Glomerular visceral epithelial cell (primary cell): Measurements from ENCODE around the gene FAM181B.

Experiments used
- DNase-seq: peaks from one replicate; pipeline ENCODE4 v3.0.0-alpha.2; 2016; ENCODE audit errors: extremely low spot score

Gene FAM181B, protein sequence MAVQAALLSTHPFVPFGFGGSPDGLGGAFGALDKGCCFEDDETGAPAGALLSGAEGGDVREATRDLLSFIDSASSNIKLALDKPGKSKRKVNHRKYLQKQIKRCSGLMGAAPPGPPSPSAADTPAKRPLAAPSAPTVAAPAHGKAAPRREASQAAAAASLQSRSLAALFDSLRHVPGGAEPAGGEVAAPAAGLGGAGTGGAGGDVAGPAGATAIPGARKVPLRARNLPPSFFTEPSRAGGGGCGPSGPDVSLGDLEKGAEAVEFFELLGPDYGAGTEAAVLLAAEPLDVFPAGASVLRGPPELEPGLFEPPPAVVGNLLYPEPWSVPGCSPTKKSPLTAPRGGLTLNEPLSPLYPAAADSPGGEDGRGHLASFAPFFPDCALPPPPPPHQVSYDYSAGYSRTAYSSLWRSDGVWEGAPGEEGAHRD

DNA sequence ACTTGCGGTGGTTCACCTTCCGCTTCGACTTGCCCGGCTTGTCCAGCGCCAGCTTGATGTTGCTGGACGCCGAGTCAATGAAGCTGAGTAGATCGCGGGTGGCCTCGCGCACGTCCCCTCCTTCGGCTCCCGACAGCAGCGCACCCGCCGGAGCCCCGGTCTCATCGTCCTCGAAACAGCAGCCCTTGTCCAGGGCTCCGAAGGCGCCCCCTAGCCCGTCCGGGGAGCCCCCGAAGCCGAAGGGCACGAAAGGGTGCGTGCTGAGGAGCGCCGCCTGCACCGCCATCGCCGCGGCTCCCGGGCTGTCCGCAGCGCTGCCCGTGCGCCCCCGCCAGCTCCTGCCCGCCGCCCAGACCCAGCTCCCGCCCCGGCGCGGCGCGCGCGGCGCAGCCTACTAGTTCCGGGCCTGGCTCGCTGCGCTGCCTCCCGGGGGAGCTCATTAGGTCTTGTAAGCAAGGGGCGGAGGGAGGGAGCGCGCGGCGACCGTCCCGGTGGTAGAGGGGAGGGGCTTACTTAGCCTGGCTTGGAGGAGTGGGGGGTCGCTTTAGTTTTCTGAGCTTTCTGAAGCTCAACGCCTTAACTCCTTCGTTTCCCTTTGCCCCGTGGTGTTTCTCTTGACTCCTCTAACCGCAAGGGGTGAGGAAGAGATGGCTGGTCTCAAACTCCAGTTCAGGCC lies at the start of gene FAM181B:
TSS of gene FAM181B (minus strand) at position 421 of the 676 bp plus-strand sequence. CDS start at position 286, 135 bp downstream.
- DNase-seq: no peak

DNA sequence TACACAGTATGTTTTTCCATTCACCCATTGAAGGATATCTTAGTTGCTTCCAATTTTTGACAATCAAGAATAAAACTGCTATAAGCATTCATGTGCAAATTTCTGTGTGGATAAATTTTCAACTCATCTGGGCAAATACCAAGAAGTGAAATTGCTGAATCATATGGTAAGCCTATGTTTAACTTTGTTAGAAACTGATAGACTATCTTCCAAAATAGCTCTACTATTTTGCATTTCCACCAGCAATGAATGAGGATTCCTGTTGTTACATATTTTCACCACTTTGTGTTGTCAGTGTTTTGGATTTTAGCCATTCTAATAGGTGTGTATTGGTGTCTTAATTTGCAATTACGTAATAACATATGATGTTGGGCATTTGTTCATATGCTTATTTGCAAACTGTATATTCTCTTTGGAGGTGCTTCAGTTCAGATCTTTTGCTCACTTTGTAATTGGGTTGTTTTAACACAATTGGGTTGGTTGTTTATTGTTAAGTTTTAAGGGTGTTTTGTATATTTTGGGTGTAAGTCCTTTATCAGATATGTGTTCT lies 49.2 kb upstream of the FAM181B start:
- DNase-seq: no peak

DNA sequence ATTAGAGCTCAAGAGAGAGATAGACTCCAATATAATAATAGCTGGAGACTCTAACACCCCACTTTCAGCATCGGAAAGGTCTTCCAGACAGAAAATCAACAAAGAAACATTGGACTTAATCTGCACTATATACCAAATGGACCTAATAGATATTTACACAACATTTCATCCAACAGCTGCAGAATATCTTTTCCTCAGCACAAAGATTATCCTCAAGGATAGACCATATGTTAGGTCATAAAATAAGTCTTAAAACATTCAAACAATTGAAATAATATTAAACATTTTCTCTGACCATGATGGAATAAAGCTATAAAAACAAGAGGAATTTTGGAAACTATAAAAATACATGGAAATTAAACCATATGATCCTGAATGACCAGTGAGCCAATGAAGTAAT lies 45.1 kb upstream of the FAM181B start:
- DNase-seq: no peak

DNA sequence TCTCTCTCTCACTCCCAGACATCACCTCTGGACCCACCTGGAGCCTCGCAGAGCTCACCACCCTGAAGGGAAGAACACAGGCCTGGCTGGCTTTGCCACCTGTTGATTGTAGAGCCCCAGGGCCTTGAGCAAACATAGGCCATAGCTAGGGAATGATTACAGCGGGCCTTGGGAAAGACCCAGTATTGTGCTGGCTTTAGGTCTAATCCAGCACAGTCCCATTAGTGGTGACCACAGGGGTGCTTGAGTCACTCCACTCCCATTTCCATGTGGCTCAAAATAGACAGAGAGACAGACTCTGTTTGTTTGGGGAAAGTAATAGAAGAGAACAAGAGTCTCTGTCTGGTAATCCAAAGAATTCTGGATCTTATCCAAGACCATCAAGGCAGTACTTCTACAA lies 42.7 kb upstream of the FAM181B start:
- DNase-seq: no peak

DNA sequence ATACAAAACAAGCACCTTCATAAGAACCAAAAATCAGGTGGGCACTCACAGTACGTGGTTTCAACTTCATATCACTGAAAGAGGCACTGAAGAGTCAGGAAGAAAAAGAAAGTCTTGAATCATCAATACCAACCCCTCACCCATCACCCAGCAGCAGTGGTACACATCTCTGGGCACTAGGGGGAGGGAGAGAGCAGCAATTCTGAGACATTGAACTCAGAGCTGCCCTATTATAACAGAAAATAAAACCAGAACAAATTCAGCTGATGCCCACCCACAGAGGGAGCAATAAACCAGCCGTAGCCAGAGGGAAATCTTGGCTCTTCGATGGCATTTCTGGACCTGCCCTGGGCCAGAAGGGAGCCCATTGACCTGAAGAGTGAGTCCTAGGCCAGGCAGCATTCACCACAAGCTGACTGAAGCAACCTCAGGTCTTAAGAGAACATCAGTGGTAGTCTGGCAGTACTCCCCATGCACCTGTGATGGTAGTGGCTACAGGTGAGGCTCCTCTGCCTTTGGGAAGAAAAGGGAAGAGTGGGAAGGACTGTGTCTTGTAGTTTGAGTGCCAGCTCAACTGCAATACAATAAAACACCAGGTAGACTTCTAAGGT lies 42.2 kb upstream of the FAM181B start:
- DNase-seq: peak; percentile 44

DNA sequence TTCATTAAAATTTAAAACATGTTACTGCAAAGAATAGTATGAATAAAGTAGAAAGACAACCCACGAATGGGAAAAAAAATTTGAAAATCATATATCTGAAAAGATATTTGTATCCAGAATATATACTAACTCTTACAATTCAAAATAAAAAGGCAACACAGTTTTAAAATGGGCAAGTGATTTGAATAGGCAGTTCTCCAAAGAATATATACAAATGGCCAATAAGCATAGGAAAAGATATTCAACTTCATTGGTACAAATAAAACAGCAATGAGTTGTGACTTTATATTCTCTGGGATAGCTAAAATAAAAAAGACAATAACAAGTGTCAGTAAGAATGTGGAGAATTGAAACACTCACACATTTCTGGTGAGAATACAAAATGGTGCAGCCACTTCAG lies 41.6 kb upstream of the FAM181B start:
- no peak for DNase-seq

DNA sequence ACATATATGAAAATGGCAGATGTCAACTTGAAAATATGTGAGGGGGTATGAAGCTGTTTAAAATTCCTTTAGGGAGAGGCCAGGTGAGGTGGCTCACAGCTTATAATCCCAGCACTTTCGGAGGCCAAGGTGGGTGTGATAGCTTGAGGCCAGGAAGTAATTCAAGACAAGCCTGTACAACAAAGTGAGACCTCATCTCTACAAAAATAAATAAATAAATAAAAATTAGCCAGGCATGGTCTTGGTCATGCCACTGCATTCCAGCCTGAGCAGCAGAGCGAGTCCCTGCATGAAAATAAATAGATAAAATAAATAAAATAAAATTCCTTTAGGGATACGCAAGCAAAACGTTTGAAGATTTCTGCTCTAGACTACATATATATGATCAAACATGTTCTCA lies 38.1 kb upstream of the FAM181B start:
- DNase-seq: no peak

DNA sequence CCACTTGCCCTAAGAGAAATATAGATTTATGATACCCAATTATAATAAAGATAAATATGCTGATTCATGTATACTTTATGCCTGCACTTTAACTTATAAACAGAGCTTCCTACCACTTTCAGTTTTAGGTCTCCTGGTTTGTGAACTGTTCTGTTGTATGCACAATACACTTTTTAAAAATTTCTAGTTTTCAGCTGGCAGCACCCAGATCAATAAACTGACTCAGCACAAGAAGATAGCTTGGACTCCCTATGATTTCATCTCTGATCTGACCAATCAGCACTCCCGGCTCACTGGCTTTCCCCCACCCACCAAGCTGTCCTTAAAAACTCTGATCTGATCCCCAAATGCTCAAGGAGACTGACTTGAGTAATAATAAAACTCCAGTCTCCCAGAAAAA lies 33.5 kb upstream of the FAM181B start:
- DNase-seq: no peak

DNA sequence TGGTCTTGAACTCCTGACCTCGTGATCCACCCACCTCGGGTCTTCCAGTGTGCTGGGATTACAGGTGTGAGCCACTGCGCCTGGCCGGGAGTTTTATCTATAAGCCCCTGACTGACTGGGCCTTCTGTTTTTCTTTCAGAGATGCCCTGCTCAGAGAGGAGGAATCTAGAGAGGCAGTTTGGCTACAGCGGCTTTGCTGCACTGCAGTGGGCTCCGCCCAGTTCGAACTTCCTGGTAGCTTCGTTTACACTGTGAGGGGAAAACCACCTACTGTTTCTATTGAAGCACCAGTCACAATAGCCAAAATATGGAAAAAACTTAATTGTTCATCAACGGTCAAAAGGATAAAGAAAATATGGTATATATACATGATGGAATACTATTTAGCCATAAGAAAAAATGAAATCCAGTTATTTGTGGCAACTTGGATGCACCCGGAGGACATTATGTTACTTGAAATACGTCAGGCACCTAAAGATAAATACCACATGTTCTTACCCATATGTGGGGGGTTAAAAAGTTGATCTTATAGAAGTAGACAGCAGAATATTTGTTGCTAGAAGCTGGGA lies 31.9 kb upstream of the FAM181B start:
- no peak for DNase-seq

DNA sequence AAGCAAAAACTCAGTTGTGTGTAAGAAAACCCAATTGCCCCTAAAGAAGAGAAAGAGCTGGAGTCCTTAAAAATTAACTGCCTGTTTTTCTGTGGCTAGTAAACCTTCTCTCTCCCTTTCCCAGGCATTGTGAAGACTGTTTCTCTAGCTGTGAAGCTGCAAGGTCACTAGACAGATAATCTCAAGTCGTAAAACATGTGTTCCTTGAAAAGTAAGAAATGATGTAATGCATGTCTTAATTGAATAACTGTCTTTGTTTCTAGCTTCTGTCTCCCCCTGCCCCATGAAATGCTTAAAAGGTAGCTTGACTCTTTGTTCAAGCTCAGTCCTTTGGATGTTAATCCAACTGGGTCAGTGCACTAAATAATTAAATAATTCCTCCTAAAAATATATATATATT lies 29.5 kb upstream of the FAM181B start:
- no peak for DNase-seq

DNA sequence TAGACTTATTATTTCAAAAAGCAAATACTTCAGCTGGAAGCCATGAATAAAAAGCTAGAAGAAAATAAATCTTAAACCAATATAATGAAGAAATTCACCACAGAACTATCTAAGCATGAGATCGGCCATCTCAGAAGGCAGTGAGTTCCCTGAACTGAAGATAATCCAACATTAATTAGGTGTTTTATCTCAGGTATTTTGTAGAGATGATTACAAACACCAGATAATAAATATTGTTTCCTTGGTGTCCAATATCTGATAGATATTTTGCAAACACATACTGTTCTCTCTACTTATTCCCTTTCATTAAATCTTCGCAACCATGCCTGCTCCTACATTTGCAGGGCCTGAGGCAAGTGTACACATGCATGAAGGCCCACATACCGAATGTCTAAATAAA lies 26.0 kb upstream of the FAM181B start:
- no peak for DNase-seq

DNA sequence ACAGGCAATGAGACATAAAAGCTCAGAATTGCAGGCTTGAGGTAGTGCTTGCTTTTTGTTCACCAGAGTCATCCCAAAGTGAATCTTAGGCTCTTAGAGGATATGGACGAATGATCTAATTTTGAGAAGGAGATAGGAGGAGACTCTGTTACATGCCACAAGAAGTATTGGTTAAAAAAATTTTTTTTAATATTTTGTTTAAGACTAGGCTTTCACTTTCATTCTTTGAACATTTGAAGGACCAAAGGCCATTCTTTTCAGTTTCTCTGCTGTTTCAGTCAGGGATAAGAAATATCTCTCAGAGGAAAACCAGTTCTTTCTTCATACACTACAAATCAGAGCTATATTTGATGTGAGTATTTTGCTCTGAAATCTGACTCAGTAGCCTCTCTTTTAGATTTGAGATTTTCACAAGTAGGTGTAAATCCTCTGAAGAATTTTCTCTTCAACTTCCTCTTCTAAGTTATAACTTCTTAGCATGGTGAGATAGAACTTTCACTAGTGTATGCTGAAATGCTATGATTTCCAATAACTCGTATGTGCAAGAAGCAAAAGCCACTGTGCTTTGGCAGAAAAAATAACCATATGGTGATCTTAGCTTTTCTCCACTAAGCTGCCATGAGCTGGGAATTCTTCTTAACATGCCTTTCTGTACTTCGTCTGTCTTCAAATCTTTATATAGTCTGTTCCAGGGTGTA lies 24.1 kb upstream of the FAM181B start:
- DNase-seq: no peak

DNA sequence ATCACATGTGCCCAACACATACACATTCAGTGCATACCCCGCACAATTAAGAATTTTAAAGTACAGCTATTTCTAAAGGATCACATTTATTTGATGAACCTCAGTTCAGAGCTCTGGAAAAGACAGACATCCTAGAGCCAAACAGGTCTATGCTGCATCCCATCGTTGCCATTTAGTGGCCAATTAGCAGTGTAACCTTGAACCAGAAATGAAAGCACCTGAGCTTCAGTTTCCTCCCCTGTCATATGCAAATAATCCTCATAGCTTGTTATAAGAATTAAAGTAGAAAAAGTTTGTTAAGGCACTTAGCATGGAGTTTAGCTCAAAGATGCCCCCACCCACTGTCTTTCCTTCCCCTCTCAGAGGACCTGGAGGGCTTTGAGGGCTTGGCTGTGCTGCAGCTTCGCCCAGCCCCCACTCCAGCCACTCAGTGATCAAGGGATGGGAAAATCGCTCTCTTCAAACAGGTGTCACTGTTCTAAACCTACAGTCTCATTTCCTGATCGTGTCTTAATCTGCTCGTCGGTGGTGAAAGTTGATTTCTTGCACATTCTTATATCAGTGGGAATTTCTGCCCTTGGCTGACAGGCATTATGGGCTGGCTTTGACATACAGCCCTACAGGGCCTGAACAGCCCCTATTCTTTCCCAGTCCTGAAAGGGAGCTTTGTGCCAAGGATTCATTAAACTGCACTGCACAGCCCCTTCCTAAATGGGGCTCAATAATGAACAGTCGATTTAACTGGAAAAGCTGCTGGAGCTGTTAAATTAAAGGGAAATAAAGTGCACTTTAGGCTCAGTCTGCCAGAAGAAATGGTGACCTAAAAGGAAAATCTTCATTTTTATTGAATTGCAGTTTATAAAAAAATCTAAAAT lies 23.3 kb upstream of the FAM181B start:
- DNase-seq: no peak

DNA sequence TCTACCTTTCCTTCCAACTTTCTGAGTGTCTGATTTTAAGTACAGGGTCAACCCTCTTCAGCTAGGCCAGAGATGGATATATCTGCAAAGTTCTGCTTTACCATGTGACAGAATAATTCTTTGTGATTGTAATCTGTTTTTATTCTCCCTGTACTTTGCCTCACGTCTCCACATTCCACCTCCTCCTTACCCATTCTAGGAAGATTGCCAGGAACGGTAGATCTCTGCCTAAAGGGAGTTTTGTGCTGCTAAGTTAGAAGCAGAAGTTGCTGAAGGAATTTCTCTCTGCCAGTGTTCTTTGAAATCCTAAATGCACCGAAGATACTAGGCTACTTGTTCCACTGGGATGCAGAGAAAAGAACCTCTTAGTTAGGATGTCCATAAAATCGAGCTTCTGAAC lies 20.7 kb upstream of the FAM181B start:
- DNase-seq: no peak

DNA sequence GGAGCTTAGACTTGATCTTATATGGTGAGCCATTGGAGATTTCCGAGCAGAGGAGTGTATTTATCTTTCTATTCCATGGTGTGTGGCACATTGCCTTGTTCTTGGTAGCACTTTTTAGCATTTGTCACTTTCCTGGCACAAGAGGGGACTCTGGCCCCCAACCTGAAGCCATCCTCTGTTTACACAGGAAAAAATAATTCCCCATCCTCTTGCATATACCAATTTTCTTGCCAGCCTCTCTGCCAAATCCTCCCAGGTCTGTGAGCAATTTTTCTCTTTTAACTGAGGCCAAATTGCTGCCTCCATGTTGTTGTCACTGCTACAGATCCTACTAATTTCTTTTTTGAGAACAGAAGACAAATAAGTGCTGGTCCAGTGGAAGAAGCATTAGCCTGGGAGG lies 20.3 kb upstream of the FAM181B start:
- DNase-seq: no peak

DNA sequence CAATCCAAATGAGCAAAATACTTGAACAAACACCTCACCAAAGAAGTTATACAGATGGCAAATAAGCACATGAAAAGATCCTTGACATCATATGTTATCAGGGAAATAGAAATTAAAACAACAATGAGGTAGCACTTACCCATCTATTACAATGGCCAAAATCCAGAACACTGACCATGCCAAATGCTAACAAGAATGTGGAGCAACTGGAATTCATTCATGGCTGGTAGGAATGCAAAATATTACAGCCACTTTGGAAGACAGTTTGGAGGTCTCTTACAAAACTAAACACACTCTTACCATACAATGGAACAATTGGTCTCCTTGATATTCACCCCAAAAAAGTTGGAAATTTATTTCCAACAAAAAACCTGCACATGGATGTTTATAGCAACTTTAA lies 19.1 kb upstream of the FAM181B start:
- no peak for DNase-seq

DNA sequence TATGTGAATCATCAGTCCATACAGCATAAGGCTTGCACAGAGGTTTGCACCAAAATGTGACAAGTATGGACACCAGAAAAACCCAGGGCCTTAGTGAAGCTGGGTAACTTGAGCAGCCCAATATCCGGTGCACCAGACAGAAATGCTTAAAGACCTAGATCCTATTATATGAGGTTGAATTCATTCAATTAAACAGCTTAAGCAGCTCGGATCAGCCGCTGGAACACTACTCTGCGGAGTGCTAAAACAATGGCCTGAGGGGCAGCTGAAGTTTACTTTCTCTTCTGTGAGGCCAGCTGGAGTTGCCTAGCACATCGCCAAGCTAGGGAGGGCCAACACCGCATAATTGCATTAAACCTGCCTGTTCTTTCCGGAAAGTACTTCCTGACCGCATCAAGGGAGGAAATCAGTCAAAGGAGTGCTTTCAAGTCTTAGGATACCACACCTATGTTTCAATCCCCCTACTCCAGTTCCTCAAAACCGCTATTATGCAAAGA lies 17.0 kb upstream of the FAM181B start:
- no peak for DNase-seq

DNA sequence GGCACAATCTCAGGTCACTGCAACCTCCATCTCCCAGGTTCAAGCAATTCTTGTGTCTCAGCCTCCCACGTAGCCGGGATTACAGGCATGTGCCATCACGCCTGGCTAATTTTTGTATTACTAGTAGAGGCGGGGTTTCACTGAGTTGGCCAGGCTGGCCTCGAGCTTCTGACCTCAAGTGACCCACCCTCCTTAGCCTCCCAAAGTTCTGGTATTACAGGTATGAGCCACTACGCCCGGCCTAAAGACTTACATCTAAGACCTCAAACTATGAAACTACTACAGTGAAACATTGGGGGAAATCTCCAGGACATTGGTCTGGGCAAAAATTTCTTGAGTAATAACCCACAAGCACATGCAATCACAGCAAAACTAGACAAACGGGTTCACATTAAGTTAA lies 13.8 kb upstream of the FAM181B start:
- no peak for DNase-seq

DNA sequence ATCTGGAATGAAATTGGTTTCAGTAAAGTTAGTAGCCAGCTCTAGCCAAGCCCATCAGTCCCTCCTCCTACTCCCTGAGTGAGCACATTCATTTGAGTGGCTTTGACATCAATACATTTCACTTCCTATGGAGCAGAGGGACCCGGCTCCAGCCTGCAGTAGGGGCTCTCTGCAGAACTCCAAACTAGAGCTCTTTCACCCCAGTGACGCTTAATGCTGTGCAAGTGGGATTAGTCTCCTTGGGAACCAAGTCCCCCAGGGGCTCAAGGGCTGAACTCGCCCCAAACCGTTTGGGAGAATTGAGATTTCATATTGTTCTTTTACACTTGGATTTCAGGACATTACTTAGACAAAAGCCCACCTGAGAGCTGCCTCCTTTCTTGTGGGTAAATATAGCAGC lies 4.4 kb upstream of the FAM181B start:
- DNase-seq: no peak

DNA sequence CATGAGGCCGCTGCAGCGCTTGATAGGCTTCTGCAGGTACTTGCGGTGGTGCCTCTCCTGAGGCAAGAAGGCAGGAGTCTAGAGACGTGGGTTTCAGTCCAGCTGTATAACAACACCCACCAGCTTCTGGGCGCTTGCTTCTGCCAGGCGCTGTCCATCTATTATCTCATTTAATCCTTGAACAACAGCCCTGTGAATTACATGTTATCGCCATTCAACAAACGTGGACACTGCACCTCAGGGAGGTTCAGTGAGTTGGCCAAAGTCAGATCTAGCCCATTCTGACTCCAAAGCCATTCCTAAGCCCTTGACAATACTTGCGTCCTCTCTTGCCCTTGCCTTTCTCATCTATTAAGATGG lies 436 bp upstream of the FAM181B start:
- no peak for DNase-seq
